Stimulated activated CD8-positive, alpha-beta memory T cell treated with anti-CD3 and anti-CD28 coated beads, Interleukin-2, amount 100 ng/mL, for 1 hour (primary cell): ENCODE measurements around the gene KIR3DL2.
"Not testable (repeated sequence)": the region's sequence is repeated elsewhere in the genome, so short reads cannot be mapped to it uniquely, and the experiment has no call there.

Source experiments
- DNase-seq, 2 donors: peaks; one replicate each; pipeline ENCODE4 v3.0.0-alpha.2; 2020; ENCODE audit warnings: low read depth in 2 of 2

KIR3DL2 gene

GRCh38 chr19:54871696-54872095 lies 21.5 kb downstream of the KIR3DL2 start:
- DNase-seq: no peak

GRCh38 chr19:54873990-54874389 lies 23.7 kb downstream of the KIR3DL2 start, which contains the start of gene FCAR:
Gene FCAR, plus strand, starts transcription at chr19:54874235. Its CDS starts 55 bp downstream, at chr19:54874290.
- DNase-seq: no peak

- DNase-seq: no peak
Measured at GRCh38 chr19:54875506-54875905, 25.3 kb downstream of the KIR3DL2 start.

GRCh38 chr19:54877471-54877870 lies 27.2 kb downstream of the KIR3DL2 start:
- no peak for DNase-seq

- no peak for DNase-seq
Measured at GRCh38 chr19:54881884-54882283, 31.6 kb downstream of the KIR3DL2 start.

GRCh38 chr19:54882758-54883157 lies 32.5 kb downstream of the KIR3DL2 start:
- no peak for DNase-seq

GRCh38 chr19:54883228-54883627 lies 33.0 kb downstream of the KIR3DL2 start:
- DNase-seq: no peak

GRCh38 chr19:54888239-54888638 lies 38.0 kb downstream of the KIR3DL2 start:
- no peak for DNase-seq

- no peak for DNase-seq
Measured at GRCh38 chr19:54889566-54889965, 39.3 kb downstream of the KIR3DL2 start.

GRCh38 chr19:54893406-54893805 lies 43.2 kb downstream of the KIR3DL2 start:
- no peak for DNase-seq

- DNase-seq: not testable (repeated sequence)
Measured at GRCh38 chr19:54894106-54894505, 43.9 kb downstream of the KIR3DL2 start.

- no peak for DNase-seq
Measured at GRCh38 chr19:54896036-54896435, 45.8 kb downstream of the KIR3DL2 start.

GRCh38 chr19:54898685-54899084 lies 48.4 kb downstream of the KIR3DL2 start:
- not testable (repeated sequence) for DNase-seq

- not testable (repeated sequence) for DNase-seq
Measured at GRCh38 chr19:54899646-54900045, 49.4 kb downstream of the KIR3DL2 start.

- not testable (repeated sequence) for DNase-seq
Measured at GRCh38 chr19:54901153-54901552, 50.9 kb downstream of the KIR3DL2 start.

- no peak for DNase-seq
Measured at GRCh38 chr19:54902061-54902460, 51.8 kb downstream of the KIR3DL2 start.

GRCh38 chr19:54903303-54903702 lies 53.1 kb downstream of the KIR3DL2 start:
- DNase-seq: no peak

GRCh38 chr19:54904261-54904660 lies 54.0 kb downstream of the KIR3DL2 start:
- not testable (repeated sequence) for DNase-seq

GRCh38 chr19:54905421-54905802 lies 55.2 kb downstream of the KIR3DL2 start:
- DNase-seq: no peak

- peak; percentile 11 to 13 for DNase-seq
Measured at GRCh38 chr19:54905803-54906511, 55.7 kb downstream of the KIR3DL2 start, which contains the start of gene NCR1. Gene NCR1, plus strand, starts transcription at chr19:54906148. Its CDS starts 40 bp downstream, at chr19:54906188.

- DNase-seq: no peak
Measured at GRCh38 chr19:54906819-54907218, 56.6 kb downstream of the KIR3DL2 start.

GRCh38 chr19:54907899-54908298 lies 57.7 kb downstream of the KIR3DL2 start:
- DNase-seq: not testable (repeated sequence)
